Measurements from ENCODE around the gene SEMA3D. TPM values are rescaled to one million over a fixed set of nuclear protein-coding genes. Genes with fewer than 3 reads are reported as not detected.

Gene SEMA3D
- total RNA-seq, 2 experiments from 2014 or later: not detected

GRCh38 chr7:85070967-85071628 lies 115.8 kb downstream of the SEMA3D start:
- H3K4me1 Mint-ChIP-seq: no peaks in the 10 kb centered on the region
- POLR2A ChIA-PET: no interaction called here
- H3K27me3 Mint-ChIP-seq: no peaks in the 10 kb centered on the region
- no peak overlapping the region for H3K4me3 Mint-ChIP-seq
- ATAC-seq (ENCODE audit: low read depth) (no peak), DNase-seq (no peak)
- H3K27ac Mint-ChIP-seq: no peak overlapping the region
- H3K9me3 Mint-ChIP-seq: no peaks in the 10 kb centered on the region
- no peaks in the 10 kb centered on the region for H3K36me3 Mint-ChIP-seq

DNA sequence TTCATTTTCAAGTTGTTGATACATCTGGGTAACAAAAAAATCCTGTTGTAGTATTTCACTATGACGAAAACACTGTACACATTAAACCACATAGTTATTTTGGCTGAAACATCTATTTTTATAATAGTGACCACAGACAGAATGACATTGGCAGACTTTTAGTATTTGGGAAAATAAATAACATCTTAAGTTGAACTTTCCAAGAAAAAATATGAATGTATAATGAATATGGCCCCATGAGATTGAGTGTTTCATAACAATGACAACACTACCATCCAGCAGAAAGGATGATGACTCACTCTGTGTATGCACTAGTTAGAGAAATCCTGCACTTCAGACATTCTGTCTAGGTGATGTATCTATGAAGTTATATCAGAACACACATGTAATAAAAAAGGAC lies 118.1 kb downstream of the SEMA3D start:
- Mint-ChIP-seq H3K27me3 (no peaks in the 10 kb centered on the region), H3K4me3 (no peak overlapping the region), H3K4me1 (no peaks in the 10 kb centered on the region), H3K36me3 (no peaks in the 10 kb centered on the region), H3K27ac (no peak overlapping the region), H3K9me3 (no peaks in the 10 kb centered on the region)
- POLR2A ChIA-PET: no interaction called here
- DNase-seq (no peak), ATAC-seq (ENCODE audit: low read depth) (no peak)

GRCh38 chr7:85067371-85067770 lies 119.5 kb downstream of the SEMA3D start:
- DNase-seq (no peak), ATAC-seq (ENCODE audit: low read depth) (no peak)
- Mint-ChIP-seq H3K4me3 (no peak overlapping the region), H3K9me3 (no peaks in the 10 kb centered on the region), H3K27ac (no peak overlapping the region), H3K4me1 (no peaks in the 10 kb centered on the region), H3K27me3 (no peaks in the 10 kb centered on the region), H3K36me3 (no peaks in the 10 kb centered on the region)
- POLR2A ChIA-PET: no interaction called here

- no peak for DNase-seq
- Mint-ChIP-seq H3K36me3 (no peaks in the 10 kb centered on the region), H3K4me1 (no peaks in the 10 kb centered on the region), H3K27me3 (no peaks in the 10 kb centered on the region), H3K9me3 (no peaks in the 10 kb centered on the region), H3K4me3 (no peak overlapping the region), H3K27ac (no peak overlapping the region)
- POLR2A ChIA-PET: no interaction called here
- ATAC-seq (ENCODE audit: low read depth): no peak
Observed at GRCh38 chr7:85065888-85066485, 120.9 kb downstream of the SEMA3D start.

- H3K27ac Mint-ChIP-seq: no peak overlapping the region
- no peaks in the 10 kb centered on the region for H3K9me3 Mint-ChIP-seq
- H3K27me3 Mint-ChIP-seq: no peaks in the 10 kb centered on the region
- POLR2A ChIA-PET: no interaction called here
- no peak for ATAC-seq (ENCODE audit: low read depth)
- H3K36me3 Mint-ChIP-seq: no peaks in the 10 kb centered on the region
- no peaks in the 10 kb centered on the region for H3K4me1 Mint-ChIP-seq
- DNase-seq: no peak
- H3K4me3 Mint-ChIP-seq: no peak overlapping the region
Observed at GRCh38 chr7:85065306-85065705, 121.5 kb downstream of the SEMA3D start.

- no peak for ATAC-seq (ENCODE audit: low read depth)
- Mint-ChIP-seq H3K4me3 (no peak overlapping the region), H3K27ac (no peak overlapping the region), H3K36me3 (no peaks in the 10 kb centered on the region), H3K9me3 (no peaks in the 10 kb centered on the region), H3K4me1 (no peaks in the 10 kb centered on the region), H3K27me3 (no peaks in the 10 kb centered on the region)
- DNase-seq: no peak
- POLR2A ChIA-PET: no interaction called here
Observed at GRCh38 chr7:85062651-85063050, 124.2 kb downstream of the SEMA3D start.

DNA sequence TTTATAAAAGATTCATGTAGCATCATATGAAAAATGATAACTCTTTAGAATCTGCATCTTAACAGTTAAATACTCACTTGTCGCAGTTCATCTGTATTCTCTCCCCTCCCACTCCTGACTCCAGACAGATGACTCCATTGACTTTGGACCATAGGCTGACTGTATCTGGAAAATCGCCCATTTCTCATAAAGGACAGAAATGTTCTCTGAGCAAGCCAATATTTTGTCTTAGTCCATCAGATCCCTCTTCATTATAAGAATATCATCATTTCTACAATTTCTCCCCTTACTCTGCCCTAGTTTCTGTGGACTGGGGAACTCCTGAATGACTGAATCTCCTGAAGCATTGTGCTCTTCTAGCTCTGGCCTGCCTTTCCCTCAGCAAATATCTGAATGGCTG lies 125.4 kb downstream of the SEMA3D start:
- no peak for ATAC-seq (ENCODE audit: low read depth)
- no peak overlapping the region for H3K27ac Mint-ChIP-seq
- DNase-seq: no peak
- no peaks in the 10 kb centered on the region for H3K27me3 Mint-ChIP-seq
- H3K4me3 Mint-ChIP-seq: no peak overlapping the region
- H3K36me3 Mint-ChIP-seq: no peaks in the 10 kb centered on the region
- H3K4me1 Mint-ChIP-seq: no peaks in the 10 kb centered on the region
- POLR2A ChIA-PET: no interaction called here
- no peaks in the 10 kb centered on the region for H3K9me3 Mint-ChIP-seq

DNA sequence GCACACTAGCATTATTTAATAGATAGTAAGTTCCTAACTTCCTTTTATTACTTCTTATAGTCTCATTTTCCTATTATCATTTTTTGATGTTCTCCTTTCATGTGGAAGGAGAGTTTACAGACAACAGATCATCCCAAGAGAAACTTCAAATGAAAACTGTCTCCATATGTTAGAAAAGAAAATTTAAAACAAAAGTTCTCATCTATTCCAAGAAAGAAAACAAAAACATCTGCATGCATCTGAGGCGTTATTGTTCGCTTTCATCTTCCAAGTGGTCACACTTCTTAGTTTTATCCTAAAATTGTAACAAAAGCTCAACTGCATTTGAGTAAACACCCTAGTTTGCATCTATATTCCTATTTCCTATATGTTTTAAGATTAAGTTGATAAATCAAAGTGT lies 126.2 kb downstream of the SEMA3D start:
- POLR2A ChIA-PET: no interaction called here
- H3K4me1 Mint-ChIP-seq: no peaks in the 10 kb centered on the region
- no peak overlapping the region for H3K27ac Mint-ChIP-seq
- H3K9me3 Mint-ChIP-seq: no peaks in the 10 kb centered on the region
- no peaks in the 10 kb centered on the region for H3K36me3 Mint-ChIP-seq
- DNase-seq (no peak), ATAC-seq (ENCODE audit: low read depth) (no peak)
- H3K4me3 Mint-ChIP-seq: no peak overlapping the region
- no peaks in the 10 kb centered on the region for H3K27me3 Mint-ChIP-seq

- POLR2A ChIA-PET: no interaction called here
- H3K4me3 Mint-ChIP-seq: no peak overlapping the region
- H3K36me3 Mint-ChIP-seq: no peaks in the 10 kb centered on the region
- DNase-seq (no peak), ATAC-seq (ENCODE audit: low read depth) (no peak)
- peaks cover 7% of the 10 kb centered on the region for H3K27me3 Mint-ChIP-seq
- H3K4me1 Mint-ChIP-seq: no peaks in the 10 kb centered on the region
- no peak overlapping the region for H3K27ac Mint-ChIP-seq
- H3K9me3 Mint-ChIP-seq: no peaks in the 10 kb centered on the region
Observed at GRCh38 chr7:85055906-85056305, 130.9 kb downstream of the SEMA3D start.

GRCh38 chr7:85055196-85055595 lies 131.7 kb downstream of the SEMA3D start:
- ATAC-seq (ENCODE audit: low read depth): no peak
- H3K27ac Mint-ChIP-seq: no peak overlapping the region
- H3K4me1 Mint-ChIP-seq: no peaks in the 10 kb centered on the region
- no peak for DNase-seq
- no peaks in the 10 kb centered on the region for H3K36me3 Mint-ChIP-seq
- POLR2A ChIA-PET: no interaction called here
- peaks cover 7% of the 10 kb centered on the region for H3K27me3 Mint-ChIP-seq
- H3K9me3 Mint-ChIP-seq: no peaks in the 10 kb centered on the region
- H3K4me3 Mint-ChIP-seq: no peak overlapping the region

- Mint-ChIP-seq H3K4me3 (no peak overlapping the region), H3K27ac (no peak overlapping the region), H3K27me3 (peaks cover 7% of the 10 kb centered on the region), H3K36me3 (no peaks in the 10 kb centered on the region), H3K9me3 (no peaks in the 10 kb centered on the region), H3K4me1 (no peaks in the 10 kb centered on the region)
- ATAC-seq (ENCODE audit: low read depth): no peak
- POLR2A ChIA-PET: no interaction called here
- no peak for DNase-seq
Observed at GRCh38 chr7:85054306-85054705, 132.6 kb downstream of the SEMA3D start.

GRCh38 chr7:85052894-85053293 lies 134.0 kb downstream of the SEMA3D start:
- Mint-ChIP-seq H3K27ac (no peak overlapping the region), H3K9me3 (no peaks in the 10 kb centered on the region), H3K4me1 (no peaks in the 10 kb centered on the region), H3K36me3 (no peaks in the 10 kb centered on the region), H3K27me3 (peaks cover 9% of the 10 kb centered on the region), H3K4me3 (no peak overlapping the region)
- DNase-seq (no peak), ATAC-seq (ENCODE audit: low read depth) (no peak)
- POLR2A ChIA-PET: no interaction called here

DNA sequence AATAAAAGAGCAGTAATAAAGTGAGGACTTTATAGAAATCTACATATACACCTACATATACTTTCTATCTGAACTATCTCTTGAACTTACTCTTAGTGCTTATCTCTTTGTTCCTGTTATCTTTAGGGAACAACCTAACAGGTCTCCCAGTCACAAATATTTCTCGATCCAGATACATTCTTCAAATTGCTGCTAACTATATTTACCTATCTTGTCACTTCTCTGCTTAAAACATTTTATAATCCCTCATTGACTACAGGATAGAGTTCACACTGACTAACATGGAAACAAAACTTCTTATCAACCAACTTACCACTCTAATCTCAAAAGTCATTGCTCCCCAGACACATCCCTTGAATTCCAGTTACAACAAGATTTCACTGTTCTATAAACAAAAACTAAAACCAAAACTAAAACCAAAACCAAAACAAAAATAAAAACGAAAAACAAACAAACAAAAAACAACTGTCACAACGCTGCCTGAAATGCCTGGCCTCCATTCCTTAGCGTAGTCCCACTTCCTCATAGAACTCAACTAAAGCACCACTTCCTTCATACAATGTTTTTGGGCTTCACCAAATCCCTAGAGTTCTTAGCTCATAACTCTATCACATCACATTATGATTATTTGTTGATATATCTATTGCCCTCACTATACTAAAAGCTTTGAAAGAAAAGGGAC lies 134.7 kb downstream of the SEMA3D start:
- no peak for DNase-seq
- ATAC-seq (ENCODE audit: low read depth): no peak
- Mint-ChIP-seq H3K9me3 (no peaks in the 10 kb centered on the region), H3K27ac (no peak overlapping the region), H3K4me1 (no peaks in the 10 kb centered on the region), H3K4me3 (no peak overlapping the region), H3K36me3 (no peaks in the 10 kb centered on the region), H3K27me3 (peaks cover 9% of the 10 kb centered on the region)
- POLR2A ChIA-PET: no interaction called here

- Mint-ChIP-seq H3K27ac (no peak overlapping the region), H3K4me1 (no peaks in the 10 kb centered on the region), H3K36me3 (no peaks in the 10 kb centered on the region), H3K9me3 (no peaks in the 10 kb centered on the region), H3K4me3 (no peak overlapping the region), H3K27me3 (peaks cover 8% of the 10 kb centered on the region)
- POLR2A ChIA-PET: no interaction called here
- DNase-seq: no peak
- ATAC-seq (ENCODE audit: low read depth): no peak
Observed at GRCh38 chr7:85046534-85046933, 140.3 kb downstream of the SEMA3D start.

Measured in activated naive CD8-positive, alpha-beta T cell treated with anti-CD3 and anti-CD28 coated beads, Interleukin-2, amount 10 ng/mL, durations not matched to agents 7 days and 5 days (primary cell).